Measurements from ENCODE around the gene CCL15. TPM values are rescaled to one million over a fixed set of nuclear protein-coding genes. Genes with fewer than 3 reads are reported as not detected.
A peak's percentile ranks its signal among the peaks of the same experiment; 100 is the strongest.

The CCL15 gene
- total and polyA plus RNA-seq, 2 of the 13 experiments (the other 11 are each of a cell fraction or from before 2014, with no cell fraction given), result 29.2 to 45.9 TPM

DNA sequence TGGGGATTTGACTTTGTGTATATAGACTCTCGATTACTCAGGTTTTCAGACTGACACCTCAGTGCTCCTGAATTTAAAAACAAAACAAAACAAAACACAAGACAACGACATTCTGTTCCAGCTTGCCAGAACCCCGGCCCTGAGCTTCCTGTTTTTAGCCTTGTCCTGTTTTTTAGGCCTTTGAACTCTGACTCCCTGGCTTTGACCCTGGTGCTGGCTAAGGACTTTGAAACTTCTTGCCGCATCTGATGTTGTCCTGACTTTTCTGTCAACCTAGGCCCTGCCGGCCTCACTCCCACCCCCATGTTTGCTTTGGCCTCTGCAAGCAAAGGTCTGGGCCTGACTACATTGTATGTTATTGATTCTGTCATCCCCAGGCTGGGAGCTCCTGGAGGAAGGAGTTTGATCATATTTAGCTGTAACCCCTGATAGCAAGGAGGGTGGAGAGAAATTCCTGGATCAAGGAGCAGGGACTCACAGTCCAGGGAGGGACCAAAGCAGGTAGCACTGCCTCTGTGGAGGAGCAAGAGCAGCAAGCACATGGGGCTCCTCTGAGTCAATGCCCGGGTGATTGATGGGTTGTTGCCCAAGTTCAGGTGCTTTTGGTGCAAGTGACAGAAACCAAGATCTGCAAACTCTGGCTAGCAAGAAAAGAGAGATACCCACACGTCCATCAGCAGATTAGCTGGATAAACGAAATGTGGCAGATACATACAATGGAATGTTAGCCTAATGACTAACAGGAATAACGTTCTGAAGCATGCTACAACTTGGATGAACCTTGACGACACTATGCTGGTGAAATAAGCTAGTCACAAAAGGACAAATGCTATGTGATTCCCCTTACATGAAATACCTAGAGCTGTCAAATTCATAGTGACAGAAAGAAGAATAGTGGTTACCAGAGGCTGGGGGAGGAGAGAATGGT lies 27.8 kb downstream of the CCL15 start (continued):
- TF ChIP-seq, protein P1, sequence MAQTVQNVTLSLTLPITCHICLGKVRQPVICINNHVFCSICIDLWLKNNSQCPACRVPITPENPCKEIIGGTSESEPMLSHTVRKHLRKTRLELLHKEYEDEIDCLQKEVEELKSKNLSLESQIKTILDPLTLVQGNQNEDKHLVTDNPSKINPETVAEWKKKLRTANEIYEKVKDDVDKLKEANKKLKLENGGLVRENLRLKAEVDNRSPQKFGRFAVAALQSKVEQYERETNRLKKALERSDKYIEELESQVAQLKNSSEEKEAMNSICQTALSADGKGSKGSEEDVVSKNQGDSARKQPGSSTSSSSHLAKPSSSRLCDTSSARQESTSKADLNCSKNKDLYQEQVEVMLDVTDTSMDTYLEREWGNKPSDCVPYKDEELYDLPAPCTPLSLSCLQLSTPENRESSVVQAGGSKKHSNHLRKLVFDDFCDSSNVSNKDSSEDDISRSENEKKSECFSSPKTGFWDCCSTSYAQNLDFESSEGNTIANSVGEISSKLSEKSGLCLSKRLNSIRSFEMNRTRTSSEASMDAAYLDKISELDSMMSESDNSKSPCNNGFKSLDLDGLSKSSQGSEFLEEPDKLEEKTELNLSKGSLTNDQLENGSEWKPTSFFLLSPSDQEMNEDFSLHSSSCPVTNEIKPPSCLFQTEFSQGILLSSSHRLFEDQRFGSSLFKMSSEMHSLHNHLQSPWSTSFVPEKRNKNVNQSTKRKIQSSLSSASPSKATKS (CRISPR knock-in tag; IDR thresholded peaks at IDR 0.05), result 0 out of 2 replicates have a peak, but pooled peaks have one; percentile 77
- TF ChIP-seq ZNF746 (CRISPR knock-in tag; IDR thresholded peaks at IDR 0.05) (peak; percentile 94), ETV6 (CRISPR knock-in tag; conservative IDR thresholded peaks at IDR 0.05) (0 out of 2 replicates have a peak, but pooled peaks have one; percentile 30), FOXP1 (IDR thresholded peaks at IDR 0.05) (no peak), FOXP1 (CRISPR knock-in tag; IDR thresholded peaks at IDR 0.05) (peak; percentile 96), ZMAT3 (CRISPR knock-in tag; conservative IDR thresholded peaks at IDR 0.05) (peak; percentile 80; the same call in 1 of the 2 replicates), ZNF333 (CRISPR knock-in tag; IDR thresholded peaks at IDR 0.05; ENCODE audit: borderline replicate concordance) (0 out of 2 replicates have a peak, but pooled peaks have one; percentile 86), MEF2D (CRISPR knock-in tag; IDR thresholded peaks at IDR 0.05) (peak; percentile 72; the same call in 1 of the 2 replicates), ZNF101 (CRISPR knock-in tag; IDR thresholded peaks at IDR 0.05; ENCODE audit: borderline replicate concordance, low read depth) (no peak), PRMT3 (CRISPR knock-in tag; IDR thresholded peaks at IDR 0.05; ENCODE audit: borderline replicate concordance, low read depth) (0 out of 2 replicates have a peak, but pooled peaks have one; percentile 67), ERF (CRISPR knock-in tag; IDR thresholded peaks at IDR 0.05) (peak; percentile 85), ARHGAP35 (CRISPR knock-in tag; IDR thresholded peaks at IDR 0.05; ENCODE audit: borderline replicate concordance) (peak; percentile 49; the same call in 1 of the 2 replicates), CBX5 (CRISPR knock-in tag; IDR thresholded peaks at IDR 0.05; ENCODE audit: borderline replicate concordance) (peak; percentile 89; the same call in 1 of the 2 replicates), ZNF121 (CRISPR knock-in tag; IDR thresholded peaks at IDR 0.05) (peak; percentile 43), GATAD1 (CRISPR knock-in tag; IDR thresholded peaks at IDR 0.05) (peak; percentile 50; the same call in 1 of the 2 replicates), SCMH1 (CRISPR knock-in tag; IDR thresholded peaks at IDR 0.05; ENCODE audit: borderline replicate concordance) (no peak), ZNF414 (CRISPR knock-in tag; IDR thresholded peaks at IDR 0.05) (peak; percentile 60; the same call in 1 of the 2 replicates), RFX1 (IDR thresholded peaks at IDR 0.05) (no peak), ZNF75D (CRISPR knock-in tag; IDR thresholded peaks at IDR 0.05; ENCODE audit: borderline replicate concordance) (no peak), SNRNP70 (IDR thresholded peaks at IDR 0.05; ENCODE audit: low read depth, low read length) (no peak), HCFC1 (IDR thresholded peaks at IDR 0.05; ENCODE audit: low read depth, low read length) (no peak)
- TF ChIP-seq, protein P2, sequence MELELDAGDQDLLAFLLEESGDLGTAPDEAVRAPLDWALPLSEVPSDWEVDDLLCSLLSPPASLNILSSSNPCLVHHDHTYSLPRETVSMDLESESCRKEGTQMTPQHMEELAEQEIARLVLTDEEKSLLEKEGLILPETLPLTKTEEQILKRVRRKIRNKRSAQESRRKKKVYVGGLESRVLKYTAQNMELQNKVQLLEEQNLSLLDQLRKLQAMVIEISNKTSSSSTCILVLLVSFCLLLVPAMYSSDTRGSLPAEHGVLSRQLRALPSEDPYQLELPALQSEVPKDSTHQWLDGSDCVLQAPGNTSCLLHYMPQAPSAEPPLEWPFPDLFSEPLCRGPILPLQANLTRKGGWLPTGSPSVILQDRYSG (CRISPR knock-in tag; IDR thresholded peaks at IDR 0.05), result no peak
- TF ChIP-seq, protein P3, sequence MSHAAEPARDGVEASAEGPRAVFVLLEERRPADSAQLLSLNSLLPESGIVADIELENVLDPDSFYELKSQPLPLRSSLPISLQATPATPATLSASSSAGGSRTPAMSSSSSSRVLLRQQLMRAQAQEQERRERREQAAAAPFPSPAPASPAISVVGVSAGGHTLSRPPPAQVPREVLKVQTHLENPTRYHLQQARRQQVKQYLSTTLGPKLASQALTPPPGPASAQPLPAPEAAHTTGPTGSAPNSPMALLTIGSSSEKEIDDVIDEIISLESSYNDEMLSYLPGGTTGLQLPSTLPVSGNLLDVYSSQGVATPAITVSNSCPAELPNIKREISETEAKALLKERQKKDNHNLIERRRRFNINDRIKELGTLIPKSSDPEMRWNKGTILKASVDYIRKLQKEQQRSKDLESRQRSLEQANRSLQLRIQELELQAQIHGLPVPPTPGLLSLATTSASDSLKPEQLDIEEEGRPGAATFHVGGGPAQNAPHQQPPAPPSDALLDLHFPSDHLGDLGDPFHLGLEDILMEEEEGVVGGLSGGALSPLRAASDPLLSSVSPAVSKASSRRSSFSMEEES (CRISPR knock-in tag; IDR thresholded peaks at IDR 0.05), result peak; percentile 67
